Gastrocnemius medialis (tissue), 4 donors: ENCODE data around the gene CNKSR1. TPM values are rescaled to one million over a fixed set of nuclear protein-coding genes. Genes with fewer than 3 reads are reported as not detected.

Source experiments
- ATAC-seq, 2 donors: fragments of 150-250 bp; one replicate each; pipeline ENCODE4 v1.9.1; 2016
- DNase-seq, 2 donors: peaks; one replicate each; pipeline ENCODE4 v3.0.0-alpha.2; 2019
- H3K27ac ChIP-seq, 4 donors: fragments of 200-600 bp; sonication (generic); 1 replicate in 1 of 4; 2 replicates in 3 of 4; pipeline ENCODE4 v1.5.1; 2016 to 2018; ENCODE audit warnings: mild to moderate bottlenecking in 2 of 4, moderate library complexity in 1 of 4
- H3K27me3 ChIP-seq, 3 donors: fragments of 200-600 bp; sonication (generic) in 2 of 3; 1 replicate in 1 of 3; 2 replicates in 2 of 3; pipeline versions ENCODE4 v1.5.1 to v1.6.0; 2016 to 2019; ENCODE audit warnings: mild to moderate bottlenecking in 1 of 3, moderate library complexity in 1 of 3
- H3K36me3 ChIP-seq, 2 donors: fragments of 200-600 bp; sonication (generic) in 1 of 2; one replicate each; pipeline ENCODE4 v1.5.1; 2017 to 2018
- H3K4me1 ChIP-seq, 2 donors: fragments of 200-600 bp; sonication (generic) in 1 of 2; one replicate each; pipeline ENCODE4 v1.5.1; 2016 to 2017; ENCODE audit warnings: mild to moderate bottlenecking in 2 of 2
- H3K4me3 ChIP-seq, 4 donors: fragments of 200-600 bp; sonication (generic) in 3 of 4; 1 replicate in 1 of 4; 2 replicates in 3 of 4; pipeline ENCODE4 v1.5.1; 2016 to 2019; ENCODE audit warnings: mild to moderate bottlenecking in 2 of 4
- H3K9me3 ChIP-seq, 3 donors: fragments of 200-600 bp; sonication (generic) in 2 of 3; 1 replicate in 1 of 3; 2 replicates in 2 of 3; pipeline ENCODE4 v1.5.1; 2016 to 2019
- POLR2A ChIP-seq, 2 donors: fragments of 450-650 bp; IDR thresholded peaks; one replicate each; pipeline ENCODE4 v1.6.1; 2017; ENCODE audit warnings: antibody characterized with exemption in 2 of 2, mild to moderate bottlenecking in 2 of 2, moderate library complexity in 2 of 2
- in situ Hi-C, 4 donors: fragments of 200-750 bp; cut with MboI; loops; one replicate each; pipeline versions ENCODE4 v1.15.0 to v1.8.0; 2017; ENCODE audit warnings: low sequenced_read_pairs in 4 of 4
- intact Hi-C: fragments of 100-400 bp; cut with DNase I; formaldehyde crosslinking; loops from one replicate; pipeline ENCODE4 v1.15.1; 2023; ENCODE audit warnings: low total_unique reads
- total RNA-seq, 4 donors: library from RNA; depleted of rRNA; stranded (reverse); fragments of >200 nt; gene quantifications; one replicate each; pipeline versions ENCODE4 v1.1.0 to v1.2.3, GENCODE V29; 2016
- TF ChIP-seq, protein P1 (sequence below), 5 experiments: fragments of 450-650 bp in 3 of 5; fragments of 200-600 bp in 2 of 5; sonication (generic) in 2 of 5; IDR thresholded peaks in 4 of 5; conservative IDR thresholded peaks in 1 of 5; 1 replicate in 4 of 5; 2 replicates in 1 of 5; pipeline ENCODE4 v1.5.1; 2016 to 2019; ENCODE audit warnings: antibody characterized with exemption in 5 of 5, mild to moderate bottlenecking in 3 of 5, moderate library complexity in 3 of 5

CNKSR1 gene
- total RNA-seq, 4 donors from 2014 or later = 23.7 to 50.6 (median 44.6) TPM

DNA sequence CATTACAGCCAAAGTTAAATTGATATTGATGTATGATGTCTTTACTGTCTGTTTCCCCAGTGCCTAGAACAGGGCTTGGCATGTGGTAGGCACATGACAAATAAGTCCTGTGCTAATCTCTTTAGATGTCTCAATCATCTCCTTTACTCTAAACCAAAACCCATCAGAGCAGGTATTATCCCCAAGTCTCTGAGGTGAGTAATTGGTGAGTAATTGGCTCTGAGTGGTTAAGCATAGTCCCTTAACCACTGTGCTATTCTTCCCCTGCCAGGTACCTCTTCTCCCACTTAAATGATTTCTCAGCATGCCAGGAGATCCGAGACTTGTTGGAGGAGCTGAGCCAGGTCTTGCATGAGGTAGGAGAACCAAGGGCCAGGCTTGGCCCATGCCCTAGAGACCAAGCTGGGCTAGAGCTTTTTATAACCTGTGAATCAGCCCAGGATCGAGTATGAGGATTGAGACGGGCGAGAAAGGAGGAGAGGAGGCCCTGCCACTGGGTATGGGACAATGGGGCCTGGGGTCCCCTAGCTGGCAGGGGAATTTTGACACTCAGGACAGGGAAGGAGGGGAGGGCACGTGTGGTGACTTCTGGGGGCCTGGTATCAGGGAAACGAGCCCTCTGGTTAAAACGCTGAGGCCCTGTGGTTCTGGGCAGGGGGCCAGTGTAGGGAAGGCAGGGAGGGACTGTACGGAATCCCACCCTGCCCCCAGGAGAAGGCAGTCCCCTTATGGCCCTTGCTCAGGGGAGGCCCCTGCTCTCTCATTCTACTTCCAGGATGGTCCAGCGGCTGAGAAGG lies 4.5 kb downstream of the CNKSR1 start:
- peak; percentile 85 to 95 for DNase-seq
- TF ChIP-seq, protein P1, sequence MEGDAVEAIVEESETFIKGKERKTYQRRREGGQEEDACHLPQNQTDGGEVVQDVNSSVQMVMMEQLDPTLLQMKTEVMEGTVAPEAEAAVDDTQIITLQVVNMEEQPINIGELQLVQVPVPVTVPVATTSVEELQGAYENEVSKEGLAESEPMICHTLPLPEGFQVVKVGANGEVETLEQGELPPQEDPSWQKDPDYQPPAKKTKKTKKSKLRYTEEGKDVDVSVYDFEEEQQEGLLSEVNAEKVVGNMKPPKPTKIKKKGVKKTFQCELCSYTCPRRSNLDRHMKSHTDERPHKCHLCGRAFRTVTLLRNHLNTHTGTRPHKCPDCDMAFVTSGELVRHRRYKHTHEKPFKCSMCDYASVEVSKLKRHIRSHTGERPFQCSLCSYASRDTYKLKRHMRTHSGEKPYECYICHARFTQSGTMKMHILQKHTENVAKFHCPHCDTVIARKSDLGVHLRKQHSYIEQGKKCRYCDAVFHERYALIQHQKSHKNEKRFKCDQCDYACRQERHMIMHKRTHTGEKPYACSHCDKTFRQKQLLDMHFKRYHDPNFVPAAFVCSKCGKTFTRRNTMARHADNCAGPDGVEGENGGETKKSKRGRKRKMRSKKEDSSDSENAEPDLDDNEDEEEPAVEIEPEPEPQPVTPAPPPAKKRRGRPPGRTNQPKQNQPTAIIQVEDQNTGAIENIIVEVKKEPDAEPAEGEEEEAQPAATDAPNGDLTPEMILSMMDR (IDR thresholded peaks at IDR 0.05 in 4 of 5, conservative IDR thresholded peaks at IDR 0.05 in 1 of 5) = no peak
- peak; percentile 40 to 55 for TF ChIP-seq POLR2A (IDR thresholded peaks at IDR 0.05)
- intact Hi-C loops = loop anchor here (2.0 to 5.0 kb wide), 3 partner anchors 51 to 96 kb away; no protein-coding TSS in a partner anchor
- peaks cover 26 to 35% of the 10 kb centered on the region in 2 donors for H3K4me1 ChIP-seq
- peak overlapping the region; percentile 38 to 52 (median 45) for H3K4me3 ChIP-seq
- no peaks in the 10 kb centered on the region for H3K27me3 ChIP-seq
- H3K27ac ChIP-seq = peak overlapping the region; percentile 94 to 98 (median 96)
- in situ Hi-C loops = no loop called here
- no peaks in the 10 kb centered on the region for H3K9me3 ChIP-seq
- peak; percentile 94 to 96 for ATAC-seq
- peaks cover 0 to 24% of the 10 kb centered on the region in 2 donors for H3K36me3 ChIP-seq

DNA sequence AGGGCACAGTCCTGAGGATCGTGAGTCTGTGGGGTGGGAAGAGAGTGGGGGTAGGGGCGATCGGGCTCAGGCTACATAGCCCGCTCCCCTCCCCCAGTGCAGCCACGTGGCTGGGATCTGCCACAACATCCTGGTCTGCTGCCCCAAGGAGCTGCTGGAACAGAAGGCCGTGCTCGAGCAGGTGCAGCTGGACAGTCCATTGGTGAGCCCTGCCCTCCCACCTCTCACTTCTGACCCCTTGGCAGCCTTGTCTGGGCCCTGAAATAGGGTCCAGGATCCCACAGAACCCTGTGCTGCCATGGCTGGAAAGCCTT lies 5.0 kb downstream of the CNKSR1 start:
- DNase-seq = peak; percentile 85 to 93
- TF ChIP-seq, protein P1 (IDR thresholded peaks at IDR 0.05 in 4 of 5, conservative IDR thresholded peaks at IDR 0.05 in 1 of 5) = no peak
- no peak for TF ChIP-seq POLR2A (IDR thresholded peaks at IDR 0.05)
- ATAC-seq = peak; percentile 75 to 78
- H3K4me3 ChIP-seq = peak overlapping the region; percentile 38 to 52 (median 45)
- no peaks in the 10 kb centered on the region for H3K27me3 ChIP-seq
- no peaks in the 10 kb centered on the region for H3K9me3 ChIP-seq
- in situ Hi-C loops = no loop called here
- peaks cover 0 to 29% of the 10 kb centered on the region in 2 donors for H3K36me3 ChIP-seq
- peak overlapping the region; percentile 94 to 98 (median 96) for H3K27ac ChIP-seq
- intact Hi-C loops = loop anchor here (2.0 to 5.0 kb wide), 3 partner anchors 50 to 95 kb away; no protein-coding TSS in a partner anchor
- H3K4me1 ChIP-seq = peaks cover 26 to 35% of the 10 kb centered on the region in 2 donors

DNA sequence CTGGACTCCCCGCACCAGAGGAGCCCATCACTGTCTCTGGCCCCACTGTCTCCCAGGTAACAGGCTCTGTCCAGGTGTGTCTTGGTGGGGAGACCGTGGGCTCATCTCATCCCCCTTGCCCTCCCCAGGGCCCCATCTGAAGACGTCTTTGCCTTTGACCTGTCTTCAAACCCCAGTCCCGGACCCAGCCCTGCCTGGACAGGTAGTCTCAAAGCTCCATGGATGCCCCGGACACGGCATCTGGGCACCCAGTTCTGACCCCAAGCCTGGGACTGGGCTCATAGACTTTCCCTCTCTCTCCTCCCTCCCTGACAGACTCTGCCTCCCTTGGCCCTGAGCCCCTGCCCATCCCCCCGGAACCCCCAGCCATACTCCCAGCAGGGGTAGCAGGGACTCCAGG lies 6.8 kb downstream of the CNKSR1 start:
- in situ Hi-C loops = no loop called here
- DNase-seq = no peak
- H3K4me1 ChIP-seq = peaks cover 26 to 35% of the 10 kb centered on the region in 2 donors
- H3K4me3 ChIP-seq = no peak overlapping the region
- intact Hi-C loops = loop anchor here (5.0 kb wide), 1 partner anchor 93 kb away; no protein-coding TSS in a partner anchor
- no peaks in the 10 kb centered on the region for H3K27me3 ChIP-seq
- peaks cover 0 to 45% of the 10 kb centered on the region in 2 donors for H3K36me3 ChIP-seq
- peak overlapping the region; percentile 94 to 98 (median 96) for H3K27ac ChIP-seq
- no peak for ATAC-seq
- no peaks in the 10 kb centered on the region for H3K9me3 ChIP-seq
- TF ChIP-seq, protein P1 (IDR thresholded peaks at IDR 0.05 in 4 of 5, conservative IDR thresholded peaks at IDR 0.05 in 1 of 5) = no peak
- no peak for TF ChIP-seq POLR2A (IDR thresholded peaks at IDR 0.05)

DNA sequence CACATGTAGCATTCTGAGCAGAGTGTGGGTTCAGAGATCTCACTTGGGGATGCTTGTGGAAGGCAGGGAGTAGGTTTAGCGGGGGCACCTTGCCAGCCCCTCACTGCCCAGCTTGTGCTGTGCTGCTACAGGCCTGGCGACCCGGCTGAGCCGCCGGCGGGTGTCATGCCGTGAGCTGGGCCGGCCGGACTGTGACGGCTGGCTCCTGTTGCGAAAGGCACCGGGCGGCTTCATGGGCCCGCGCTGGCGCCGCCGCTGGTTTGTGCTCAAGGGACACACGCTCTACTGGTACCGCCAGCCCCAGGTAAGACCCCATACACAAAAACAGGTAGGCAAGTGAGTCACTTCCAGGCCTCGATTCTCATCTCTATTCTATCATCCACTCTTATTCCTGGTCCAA lies 7.6 kb downstream of the CNKSR1 start:
- Histone ChIP-seq H3K4me3 (no peak overlapping the region), H3K9me3 (no peaks in the 10 kb centered on the region), H3K27me3 (no peaks in the 10 kb centered on the region), H3K4me1 (peaks cover 26 to 35% of the 10 kb centered on the region in 2 donors), H3K27ac (peak overlapping the region; percentile 94 to 98 (median 96)), H3K36me3 (peaks cover 0 to 51% of the 10 kb centered on the region in 2 donors)
- no peak for TF ChIP-seq POLR2A (IDR thresholded peaks at IDR 0.05)
- TF ChIP-seq, protein P1 (IDR thresholded peaks at IDR 0.05 in 4 of 5, conservative IDR thresholded peaks at IDR 0.05 in 1 of 5) = no peak
- DNase-seq (no peak), ATAC-seq (no peak)
- in situ Hi-C loops = no loop called here
- intact Hi-C loops = loop anchor here (5.0 kb wide), 1 partner anchor 92 kb away; no protein-coding TSS in a partner anchor
